ENCODE data around the gene GRM2.
A peak's percentile ranks its signal among the peaks of the same experiment; 100 is the strongest.

GRM2 gene

DNA sequence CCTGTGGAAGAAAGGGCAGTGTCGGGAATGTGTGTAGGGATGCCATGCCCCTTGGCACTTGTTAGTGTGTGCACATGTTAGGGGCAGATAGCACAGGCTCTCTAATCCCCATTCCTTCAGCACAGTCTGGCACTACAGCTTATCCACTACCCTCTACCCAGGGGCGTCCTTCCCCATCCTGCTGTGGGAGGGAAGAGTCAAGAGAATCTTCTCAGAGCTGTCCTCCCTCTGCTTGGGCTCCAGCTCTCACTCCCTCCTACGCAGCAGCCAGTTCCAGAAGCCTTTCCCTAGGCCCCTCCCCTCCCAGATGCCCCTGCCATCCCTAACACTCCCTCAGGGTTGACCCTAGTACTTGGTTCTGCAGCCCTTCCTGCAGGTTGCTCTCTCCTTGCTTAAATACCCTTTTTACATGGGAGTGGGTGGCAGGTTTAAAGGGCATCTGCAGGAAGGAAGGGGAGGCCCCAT is 815 bp upstream of the GRM2 start:
- no peak for DNase-seq (ENCODE audit: low read depth)

DNA sequence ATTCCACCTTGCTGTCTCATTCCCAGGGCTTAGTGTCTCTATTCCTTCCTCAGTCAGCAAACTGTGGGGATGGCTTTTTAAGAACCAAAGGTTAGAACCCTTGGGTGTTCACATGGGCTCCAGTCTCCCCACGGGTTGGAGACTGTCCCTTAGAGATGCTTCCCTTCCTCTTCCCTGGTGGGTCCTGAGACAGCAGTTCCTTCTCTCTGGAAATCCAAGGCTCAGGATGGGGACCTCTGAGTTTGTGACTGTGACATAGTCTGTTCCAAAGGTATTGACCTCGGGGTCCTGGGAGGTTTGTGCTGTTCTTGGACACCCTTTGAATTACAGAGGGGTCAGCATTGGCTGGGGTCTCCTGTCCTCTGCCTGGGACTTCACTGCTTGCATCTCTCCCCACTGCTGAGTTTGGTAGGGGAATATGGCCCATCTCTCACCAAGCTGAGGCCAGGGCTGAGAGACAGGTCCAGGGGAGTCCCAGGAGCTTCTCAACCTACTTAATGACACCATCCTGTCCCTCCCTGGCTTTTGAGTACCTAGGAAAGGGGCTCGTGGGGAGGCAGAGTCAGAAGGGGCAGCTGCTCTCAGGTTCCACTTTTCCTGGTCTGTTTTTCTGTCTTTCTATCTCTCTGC is 1.5 kb downstream of the GRM2 start:
- no peak for DNase-seq (ENCODE audit: low read depth)

DNA sequence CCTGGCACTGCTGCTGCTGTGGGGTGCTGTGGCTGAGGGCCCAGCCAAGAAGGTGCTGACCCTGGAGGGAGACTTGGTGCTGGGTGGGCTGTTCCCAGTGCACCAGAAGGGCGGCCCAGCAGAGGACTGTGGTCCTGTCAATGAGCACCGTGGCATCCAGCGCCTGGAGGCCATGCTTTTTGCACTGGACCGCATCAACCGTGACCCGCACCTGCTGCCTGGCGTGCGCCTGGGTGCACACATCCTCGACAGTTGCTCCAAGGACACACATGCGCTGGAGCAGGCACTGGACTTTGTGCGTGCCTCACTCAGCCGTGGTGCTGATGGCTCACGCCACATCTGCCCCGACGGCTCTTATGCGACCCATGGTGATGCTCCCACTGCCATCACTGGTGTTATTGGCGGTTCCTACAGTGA is 2.1 kb downstream of the GRM2 start:
- no peak for DNase-seq (ENCODE audit: low read depth)

DNA sequence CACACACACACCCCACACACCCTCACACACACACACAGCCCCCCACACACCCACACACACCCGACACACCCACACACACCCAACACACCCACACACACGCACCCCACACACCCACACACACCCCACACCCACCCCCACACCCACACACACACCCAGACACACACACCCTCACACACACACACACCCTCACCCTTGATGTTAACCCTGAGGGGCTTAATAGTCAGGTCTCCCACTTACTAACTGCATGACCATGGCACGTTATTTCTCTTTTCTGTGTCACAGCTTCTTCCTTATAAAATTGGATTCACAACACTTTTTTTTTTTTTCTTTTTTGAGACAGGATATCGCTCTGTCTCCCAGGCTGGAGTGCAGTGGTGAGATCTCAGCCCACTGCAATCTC is 2.8 kb downstream of the GRM2 start:
- no peak for DNase-seq (ENCODE audit: low read depth)

DNA sequence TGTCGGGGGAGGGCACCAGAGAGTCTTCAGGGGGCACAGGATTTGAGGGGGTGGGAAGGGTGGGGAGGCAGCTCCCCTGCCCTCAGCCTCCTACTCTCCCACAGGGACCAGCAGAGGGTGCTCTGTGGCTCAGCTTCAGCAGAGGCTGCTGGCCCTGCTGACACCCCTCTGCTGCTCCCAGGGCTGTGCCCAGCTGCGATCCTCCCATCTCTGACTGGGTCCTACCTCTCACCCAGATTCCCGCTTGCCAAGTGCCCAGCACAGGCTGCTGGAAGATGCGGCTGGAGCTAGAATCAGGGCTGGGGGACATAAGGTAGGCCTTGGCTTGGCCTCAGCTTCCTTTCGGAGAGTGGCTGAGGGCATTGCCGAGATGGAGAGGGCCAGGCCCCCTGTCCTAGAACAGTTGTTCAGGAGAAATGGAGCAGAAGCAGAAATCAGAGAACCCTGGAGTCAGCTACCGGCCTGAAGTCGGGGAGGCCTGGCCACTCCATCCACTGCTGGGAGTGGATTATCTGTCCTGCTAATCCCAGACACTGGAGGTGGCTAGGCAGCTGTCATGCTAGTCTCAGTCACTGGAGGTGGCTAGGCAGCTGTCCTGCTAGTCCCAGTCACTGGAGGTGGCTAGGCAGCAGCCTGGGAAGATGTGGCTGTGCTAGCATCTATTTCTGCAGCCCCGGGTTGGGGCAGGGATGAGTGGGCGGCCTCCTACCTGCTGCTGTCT is 3.9 kb downstream of the GRM2 start:
- no peak for DNase-seq (ENCODE audit: low read depth)

DNA sequence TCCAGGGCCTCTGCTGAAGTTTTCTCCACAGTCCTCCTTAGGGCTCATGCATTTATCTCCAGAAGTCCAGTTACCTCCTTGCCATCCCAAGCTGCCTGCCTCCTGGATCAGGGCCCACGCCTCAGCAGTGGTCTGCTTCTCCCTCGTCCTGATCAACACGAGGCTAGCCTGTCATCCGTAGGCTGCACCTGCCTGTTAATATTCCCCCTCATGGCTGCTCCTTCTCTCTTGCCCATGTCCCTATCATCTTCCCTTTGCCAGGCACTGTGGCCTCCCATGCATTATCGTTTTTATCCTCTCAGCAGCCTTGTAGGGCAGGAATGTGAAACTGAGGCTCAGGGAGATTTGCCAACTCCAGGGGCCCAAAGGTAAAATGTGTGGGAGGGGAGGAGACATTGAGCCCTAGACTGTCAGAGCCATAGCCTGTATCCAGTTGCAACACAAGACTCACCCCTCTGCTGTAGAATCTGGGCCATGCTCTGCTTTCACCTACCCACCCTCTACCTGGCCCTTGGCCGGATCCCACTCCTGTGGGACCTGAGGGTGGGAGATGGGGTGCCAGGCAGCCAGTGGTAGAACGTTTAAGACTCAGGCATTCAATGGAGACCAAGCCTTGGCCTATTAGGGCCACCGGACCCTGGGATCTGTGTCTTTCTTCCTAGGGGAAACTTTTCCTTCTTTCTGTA is 4.6 kb downstream of the GRM2 start:
- no peak for DNase-seq (ENCODE audit: low read depth)

DNA sequence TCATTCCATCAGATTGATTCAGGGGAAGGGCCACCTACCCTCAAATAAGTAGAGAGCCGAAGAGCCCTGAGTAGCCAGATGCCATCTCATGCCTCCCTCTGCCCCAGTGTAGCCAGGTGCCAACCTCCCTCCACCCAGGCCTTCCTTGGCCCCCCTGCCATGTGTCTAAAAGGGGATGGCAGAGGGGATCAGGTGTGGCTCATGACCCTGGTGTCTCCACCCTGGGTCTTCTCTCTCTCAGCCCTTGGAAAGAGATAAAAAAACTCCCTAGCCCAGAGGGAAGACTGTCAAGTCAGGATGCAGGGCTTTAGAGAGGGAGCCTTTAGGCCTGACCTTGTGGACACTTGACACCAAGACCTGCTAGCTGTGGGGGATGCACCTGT is 5.2 kb downstream of the GRM2 start:
- no peak for DNase-seq (ENCODE audit: low read depth)

DNA sequence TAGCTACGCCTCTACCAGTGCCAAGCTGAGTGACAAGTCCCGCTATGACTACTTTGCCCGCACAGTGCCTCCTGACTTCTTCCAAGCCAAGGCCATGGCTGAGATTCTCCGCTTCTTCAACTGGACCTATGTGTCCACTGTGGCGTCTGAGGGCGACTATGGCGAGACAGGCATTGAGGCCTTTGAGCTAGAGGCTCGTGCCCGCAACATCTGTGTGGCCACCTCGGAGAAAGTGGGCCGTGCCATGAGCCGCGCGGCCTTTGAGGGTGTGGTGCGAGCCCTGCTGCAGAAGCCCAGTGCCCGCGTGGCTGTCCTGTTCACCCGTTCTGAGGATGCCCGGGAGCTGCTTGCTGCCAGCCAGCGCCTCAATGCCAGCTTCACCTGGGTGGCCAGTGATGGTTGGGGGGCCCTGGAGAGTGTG is 5.7 kb downstream of the GRM2 start:
- DNase-seq (ENCODE audit: low read depth): no peak

DNA sequence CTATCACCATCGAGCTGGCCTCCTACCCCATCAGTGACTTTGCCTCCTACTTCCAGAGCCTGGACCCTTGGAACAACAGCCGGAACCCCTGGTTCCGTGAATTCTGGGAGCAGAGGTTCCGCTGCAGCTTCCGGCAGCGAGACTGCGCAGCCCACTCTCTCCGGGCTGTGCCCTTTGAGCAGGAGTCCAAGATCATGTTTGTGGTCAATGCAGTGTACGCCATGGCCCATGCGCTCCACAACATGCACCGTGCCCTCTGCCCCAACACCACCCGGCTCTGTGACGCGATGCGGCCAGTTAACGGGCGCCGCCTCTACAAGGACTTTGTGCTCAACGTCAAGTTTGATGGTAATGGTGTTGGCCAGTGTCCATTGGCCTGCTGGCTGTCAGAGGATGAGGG is 6.1 kb downstream of the GRM2 start:
- DNase-seq (ENCODE audit: low read depth): no peak

DNA sequence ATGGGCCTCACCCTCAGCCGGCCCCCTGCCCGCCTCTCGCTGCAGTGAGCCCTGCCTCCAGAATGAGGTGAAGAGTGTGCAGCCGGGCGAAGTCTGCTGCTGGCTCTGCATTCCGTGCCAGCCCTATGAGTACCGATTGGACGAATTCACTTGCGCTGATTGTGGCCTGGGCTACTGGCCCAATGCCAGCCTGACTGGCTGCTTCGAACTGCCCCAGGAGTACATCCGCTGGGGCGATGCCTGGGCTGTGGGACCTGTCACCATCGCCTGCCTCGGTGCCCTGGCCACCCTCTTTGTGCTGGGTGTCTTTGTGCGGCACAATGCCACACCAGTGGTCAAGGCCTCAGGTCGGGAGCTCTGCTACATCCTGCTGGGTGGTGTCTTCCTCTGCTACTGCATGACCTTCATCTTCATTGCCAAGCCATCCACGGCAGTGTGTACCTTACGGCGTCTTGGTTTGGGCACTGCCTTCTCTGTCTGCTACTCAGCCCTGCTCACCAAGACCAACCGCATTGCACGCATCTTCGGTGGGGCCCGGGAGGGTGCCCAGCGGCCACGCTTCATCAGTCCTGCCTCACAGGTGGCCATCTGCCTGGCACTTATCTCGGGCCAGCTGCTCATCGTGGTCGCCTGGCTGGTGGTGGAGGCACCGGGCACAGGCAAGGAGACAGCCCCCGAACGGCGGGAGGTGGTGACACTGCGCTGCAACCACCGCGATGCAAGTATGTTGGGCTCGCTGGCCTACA is 8.5 kb downstream of the GRM2 start:
- no peak for DNase-seq (ENCODE audit: low read depth)

DNA sequence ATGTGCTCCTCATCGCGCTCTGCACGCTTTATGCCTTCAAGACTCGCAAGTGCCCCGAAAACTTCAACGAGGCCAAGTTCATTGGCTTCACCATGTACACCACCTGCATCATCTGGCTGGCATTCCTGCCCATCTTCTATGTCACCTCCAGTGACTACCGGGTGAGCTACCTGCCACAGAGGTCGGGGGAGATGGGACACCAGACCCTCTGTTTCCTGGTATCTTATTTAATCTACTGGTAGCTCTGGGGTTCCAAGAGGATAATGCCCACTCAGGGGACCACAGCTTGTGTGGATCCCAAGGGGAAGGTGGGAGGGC is 9.1 kb downstream of the GRM2 start:
- no peak for DNase-seq (ENCODE audit: low read depth)

DNA sequence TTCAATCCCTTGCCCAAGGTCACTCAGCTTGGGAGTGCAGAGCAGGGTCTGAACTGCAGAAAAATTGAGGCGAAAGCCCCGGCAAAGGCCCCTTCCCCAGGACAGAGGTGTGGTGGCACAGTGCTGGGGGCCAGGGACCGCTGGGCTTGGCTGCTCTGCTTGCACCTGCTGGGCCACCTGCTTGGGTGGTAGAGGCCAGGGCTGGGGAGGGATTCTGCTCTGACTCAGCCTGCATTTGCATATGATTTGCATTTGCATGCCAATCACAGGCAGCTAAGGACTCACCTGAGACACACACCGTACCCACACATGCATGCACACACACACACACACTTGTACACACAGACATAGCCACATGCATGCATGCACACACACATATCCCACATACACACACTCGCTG is 9.9 kb downstream of the GRM2 start:
- DNase-seq (ENCODE audit: low read depth): no peak

DNA sequence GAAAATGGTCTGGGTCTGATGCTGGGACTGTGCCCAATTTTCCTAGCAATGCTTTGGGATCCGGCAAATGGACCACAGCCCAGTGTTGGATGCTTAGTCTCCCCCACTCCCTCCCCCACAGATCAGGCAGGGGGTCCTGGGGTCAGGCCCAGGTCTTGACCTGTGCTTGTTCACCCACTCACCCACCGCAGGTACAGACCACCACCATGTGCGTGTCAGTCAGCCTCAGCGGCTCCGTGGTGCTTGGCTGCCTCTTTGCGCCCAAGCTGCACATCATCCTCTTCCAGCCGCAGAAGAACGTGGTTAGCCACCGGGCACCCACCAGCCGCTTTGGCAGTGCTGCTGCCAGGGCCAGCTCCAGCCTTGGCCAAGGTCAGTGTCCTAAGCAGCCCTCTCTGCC is 10.6 kb downstream of the GRM2 start:
- DNase-seq (ENCODE audit: low read depth): no peak

DNA sequence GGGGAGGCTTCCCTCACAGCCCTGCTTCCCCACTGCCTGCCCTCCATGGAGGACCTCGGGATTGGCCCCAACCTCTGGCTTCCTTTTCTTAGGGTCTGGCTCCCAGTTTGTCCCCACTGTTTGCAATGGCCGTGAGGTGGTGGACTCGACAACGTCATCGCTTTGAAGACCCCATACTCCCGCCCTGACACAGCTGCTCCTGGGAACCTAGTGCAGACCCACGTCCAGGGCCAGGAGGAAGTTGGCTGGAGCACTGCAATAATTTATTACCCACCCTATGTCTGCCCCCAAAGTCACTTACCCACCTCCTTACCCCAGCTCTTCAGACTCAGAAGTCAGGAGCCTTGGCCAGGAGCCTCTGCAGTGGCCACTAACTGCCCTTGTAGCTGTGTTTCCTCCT is 11.1 kb downstream of the GRM2 start:
- DNase-seq (ENCODE audit: low read depth): no peak

DNA sequence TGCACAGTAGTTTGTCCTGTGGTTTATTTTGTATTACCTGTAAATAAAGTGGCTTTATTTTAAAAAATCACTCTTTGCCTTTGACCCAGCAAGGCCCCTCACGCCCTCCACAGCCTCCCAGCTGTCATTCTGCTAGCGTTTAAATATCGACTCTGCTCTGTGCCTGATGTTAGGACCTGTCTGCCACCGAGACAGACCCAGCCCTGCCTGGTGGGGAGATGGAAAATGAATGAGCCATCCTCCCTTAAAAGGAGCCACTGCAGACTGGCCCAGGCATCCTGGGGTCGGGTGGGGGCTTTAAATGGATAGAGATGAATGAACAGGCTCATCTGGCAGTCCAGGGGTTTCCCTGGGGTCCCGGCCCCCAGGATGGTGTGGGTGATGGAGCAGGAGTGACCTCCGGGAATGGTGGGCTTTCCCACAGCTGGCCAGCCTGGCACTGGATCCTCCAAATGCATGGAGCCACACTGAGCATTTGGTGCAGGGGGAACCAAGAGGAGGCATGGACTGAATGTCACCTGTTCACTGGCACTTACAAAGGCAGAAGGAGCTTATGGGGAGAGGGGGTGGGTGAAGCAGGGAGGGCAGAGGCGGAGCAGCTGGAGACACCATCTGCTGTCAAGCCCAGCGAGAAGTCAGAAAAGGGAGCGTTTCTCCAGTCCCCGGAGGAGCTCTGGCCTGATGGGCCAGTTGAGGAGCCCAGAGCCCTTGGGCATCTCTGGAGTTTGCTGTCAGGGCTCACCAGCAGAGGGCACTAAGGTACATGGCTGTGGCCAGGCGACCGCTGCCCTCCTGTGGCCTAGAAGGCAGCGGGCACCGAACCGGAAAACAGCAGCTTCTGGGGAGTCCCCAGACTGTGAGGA is 11.9 kb downstream of the GRM2 start:
- peak; percentile 29 for DNase-seq (ENCODE audit: low read depth)

DNA sequence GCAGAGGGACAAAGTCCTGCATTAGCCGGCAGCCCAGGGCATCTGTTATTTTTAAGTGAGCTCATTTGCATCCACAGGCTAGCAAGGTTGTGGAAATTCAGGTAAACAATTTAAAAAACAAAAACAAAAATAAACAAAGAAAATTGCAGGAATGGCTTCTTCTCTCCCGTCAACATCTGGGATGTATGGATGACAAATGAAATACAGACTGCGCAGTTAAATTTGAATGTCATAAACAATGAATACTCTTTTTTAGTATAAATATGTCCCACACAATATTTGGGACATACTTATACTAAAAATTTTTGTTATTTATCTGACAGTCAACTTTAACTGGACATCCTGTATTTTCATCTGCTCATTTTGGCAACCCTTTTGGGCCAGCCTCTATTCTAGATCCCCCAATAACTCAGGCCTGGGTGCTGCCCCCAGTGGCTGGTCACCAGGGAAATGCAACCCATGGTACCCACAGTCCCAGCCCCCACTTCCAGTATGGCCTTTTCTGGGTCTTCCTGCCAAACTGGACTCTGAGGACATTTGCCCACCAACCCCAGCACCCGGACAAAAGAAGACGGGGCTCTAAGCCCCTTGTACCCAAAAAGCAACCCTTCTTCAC is 12.7 kb downstream of the GRM2 start:
- DNase-seq (ENCODE audit: low read depth): no peak

DNA sequence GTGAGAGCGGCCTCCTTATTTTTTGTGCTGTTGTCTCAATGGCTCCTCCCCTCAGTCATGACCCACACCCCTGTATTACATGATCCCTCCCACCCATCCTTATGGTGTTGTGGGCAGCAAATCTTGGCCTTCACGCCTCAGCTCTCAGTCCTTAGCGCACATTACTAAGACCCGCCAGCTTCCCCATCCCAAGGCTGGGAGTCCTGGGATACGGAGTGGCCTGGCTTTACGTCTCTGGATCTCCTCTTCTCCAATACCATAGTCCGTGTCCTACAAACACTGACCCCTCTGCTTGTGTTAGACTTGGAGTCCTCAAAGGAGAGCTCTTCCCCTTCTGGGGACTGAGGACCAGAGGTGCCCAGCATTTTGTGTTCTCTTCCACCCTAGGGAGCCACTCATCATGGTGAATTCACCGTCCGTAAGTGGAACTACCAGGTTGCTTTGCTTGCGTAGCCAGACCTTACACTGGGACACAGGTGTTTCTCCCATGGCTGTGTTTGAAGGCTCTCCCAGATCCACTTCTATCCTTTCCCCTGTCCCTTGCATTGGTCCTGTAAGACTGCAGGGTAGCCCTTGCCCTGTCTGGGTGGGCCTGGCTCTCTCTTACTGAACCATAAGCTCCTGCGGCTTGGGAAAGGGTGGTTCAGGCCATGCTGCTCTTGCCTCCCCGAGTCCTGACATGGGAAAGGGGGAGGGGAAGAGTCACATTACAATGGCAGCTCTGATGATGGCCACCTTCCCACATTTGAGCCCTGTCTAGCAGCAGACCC is 13.6 kb downstream of the GRM2 start:
- no peak for DNase-seq (ENCODE audit: low read depth)

DNA sequence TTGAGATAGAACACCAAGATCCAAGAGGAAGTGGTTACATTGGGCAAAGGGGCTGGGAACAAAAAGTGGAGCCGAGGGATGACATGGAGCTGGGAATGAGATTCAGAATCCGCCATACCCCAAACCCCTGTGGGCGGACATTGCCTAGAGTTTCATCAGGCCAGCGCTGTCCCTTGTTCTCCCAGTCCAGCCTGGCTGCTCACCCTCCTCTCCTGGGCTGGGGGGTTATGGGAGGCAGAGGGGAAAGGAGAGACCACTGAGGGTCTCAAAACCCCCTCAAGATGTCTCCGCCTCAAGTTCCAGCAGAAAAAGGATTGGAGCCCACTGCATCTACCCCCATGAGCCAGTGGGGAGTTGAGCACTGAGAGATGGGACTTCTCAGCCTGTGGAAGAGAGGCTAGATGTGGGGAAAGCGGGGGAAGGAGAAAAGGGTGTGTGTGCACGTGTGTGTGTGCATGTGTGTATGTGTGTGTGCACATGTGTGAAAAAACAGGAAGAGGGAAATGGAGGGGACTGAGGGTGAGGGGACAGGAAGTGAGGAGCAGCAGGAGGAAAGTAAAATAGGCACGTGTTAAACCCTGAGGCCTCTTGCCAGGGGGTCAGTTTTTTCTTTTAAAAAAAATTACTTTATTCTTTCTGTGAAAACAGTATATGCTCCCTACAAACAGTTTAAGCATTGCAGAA is 14.3 kb downstream of the GRM2 start:
- DNase-seq (ENCODE audit: low read depth): no peak

DNA sequence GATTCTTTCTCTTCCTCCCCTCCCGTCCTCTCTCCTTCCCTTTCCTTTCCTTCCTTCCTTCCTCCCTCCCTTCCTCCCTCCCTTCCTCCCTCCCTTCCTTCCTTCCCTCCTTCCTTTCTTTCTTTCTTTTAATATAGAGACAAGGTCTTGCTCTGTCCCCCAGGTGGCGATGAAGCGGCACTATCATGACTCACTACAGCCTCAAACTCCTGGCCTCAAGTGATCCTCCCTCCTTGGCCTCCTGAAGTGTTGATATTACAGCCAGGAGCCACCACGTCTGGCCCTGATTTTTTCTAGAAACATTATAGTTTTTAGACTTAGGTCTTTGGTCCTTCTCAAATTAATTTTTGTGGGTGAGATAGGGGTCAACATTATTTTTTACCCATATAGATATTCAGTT is 15.5 kb downstream of the GRM2 start:
- DNase-seq (ENCODE audit: low read depth): no peak

DNA sequence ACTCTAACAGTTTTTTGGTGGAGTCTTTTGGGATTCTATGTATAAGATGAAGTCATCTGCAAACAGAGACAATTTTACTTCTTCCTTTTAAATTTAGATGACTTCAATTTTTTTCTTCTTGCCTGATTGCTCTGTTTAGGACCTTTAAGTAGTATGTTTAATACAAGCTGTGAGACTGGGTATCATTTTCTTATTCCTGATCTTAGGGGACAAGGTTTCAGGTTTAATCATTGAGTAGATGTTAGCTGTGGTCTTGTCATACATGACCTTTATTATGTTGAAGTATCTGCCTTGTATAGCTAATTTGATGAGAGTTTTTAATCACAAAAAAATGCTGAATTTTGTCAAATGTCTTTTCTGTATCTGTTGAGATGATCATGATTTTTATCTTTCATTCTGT is 20.6 kb downstream of the GRM2 start:
- DNase-seq (ENCODE audit: low read depth): no peak

Measured in amniotic epithelial cell (primary cell).